Cerebellar cortex (tissue), 1 donor: Measurements from ENCODE around the gene DNASE1L1.

Experiments
- DNase-seq: peaks from one replicate; pipeline ENCODE4 v3.0.0-alpha.2; 2015; ENCODE audit warnings: low spot score

DNASE1L1 gene

GRCh38 chrX:154382483-154383069 lies 26.5 kb downstream of the DNASE1L1 start:
- no peak for DNase-seq

- DNase-seq = no peak
Observed at GRCh38 chrX:154381271-154381670, 27.8 kb downstream of the DNASE1L1 start.

GRCh38 chrX:154380787-154381186 lies 28.3 kb downstream of the DNASE1L1 start:
- no peak for DNase-seq

- DNase-seq = no peak
Observed at GRCh38 chrX:154380153-154380552, 28.9 kb downstream of the DNASE1L1 start.

- no peak for DNase-seq
Observed at GRCh38 chrX:154379569-154379951, 29.5 kb downstream of the DNASE1L1 start.

GRCh38 chrX:154378799-154379568 lies 30.1 kb downstream of the DNASE1L1 start, which contains the start of gene EMD:
Gene EMD, plus strand, starts transcription at chrX:154379295. Its CDS starts 190 bp downstream, at chrX:154379485.
- peak; percentile 96 for DNase-seq

- DNase-seq = no peak
Observed at GRCh38 chrX:154378059-154378798, 30.8 kb downstream of the DNASE1L1 start.

GRCh38 chrX:154376774-154377173 lies 32.3 kb downstream of the DNASE1L1 start:
- no peak for DNase-seq

GRCh38 chrX:154375156-154375504 lies 33.9 kb downstream of the DNASE1L1 start:
- no peak for DNase-seq

- no peak for DNase-seq
Observed at GRCh38 chrX:154374313-154375155, 34.5 kb downstream of the DNASE1L1 start, which contains the start of gene FLNA. Gene FLNA, minus strand, starts transcription at chrX:154374634. Its CDS starts 3,389 bp downstream, at chrX:154371245.

GRCh38 chrX:154373340-154374306 lies 35.4 kb downstream of the DNASE1L1 start:
- DNase-seq = peak; percentile 87

GRCh38 chrX:154372612-154373022 lies 36.4 kb downstream of the DNASE1L1 start:
- DNase-seq = peak; percentile 53

GRCh38 chrX:154371789-154372300 lies 37.2 kb downstream of the DNASE1L1 start:
- no peak for DNase-seq

GRCh38 chrX:154371017-154371788 lies 37.9 kb downstream of the DNASE1L1 start:
- DNase-seq = peak; percentile 93

- no peak for DNase-seq
Observed at GRCh38 chrX:154370300-154371016, 38.6 kb downstream of the DNASE1L1 start.

GRCh38 chrX:154369449-154370299 lies 39.4 kb downstream of the DNASE1L1 start:
- DNase-seq = peak; percentile 69

- DNase-seq = no peak
Observed at GRCh38 chrX:154368630-154369448, 40.2 kb downstream of the DNASE1L1 start.
